Gastroesophageal sphincter (tissue), 3 donors: ENCODE data around the gene RALGPS1.

ENCODE experiments used
- CTCF ChIP-seq, 4 experiments: fragments of 200-600 bp in 2 of 4; fragments of 450-650 bp in 2 of 4; sonication (generic) in 1 of 4; IDR thresholded peaks; one replicate each; pipeline ENCODE4 v1.5.1; 2017 to 2019; ENCODE audit warnings: antibody characterized with exemption in 4 of 4, mild to moderate bottlenecking in 2 of 4, moderate library complexity in 2 of 4
- POLR2A ChIP-seq, 2 donors: fragments of 450-650 bp; IDR thresholded peaks; one replicate each; pipeline ENCODE4 v1.6.1; 2017; ENCODE audit warnings: antibody characterized with exemption in 2 of 2, mild to moderate bottlenecking in 2 of 2, moderate library complexity in 1 of 2

GRCh38 chr9:127035423-127035822 lies 120.8 kb downstream of the RALGPS1 start:
- TF ChIP-seq POLR2A (IDR thresholded peaks at IDR 0.05): no peak
- no peak for TF ChIP-seq CTCF (IDR thresholded peaks at IDR 0.05)
